ENCODE results near the gene PTPN14.

The PTPN14 gene

GRCh38 chr1:214377886-214378285, 173.5 kb downstream of the PTPN14 start:
- DNase-seq (ENCODE audit: low read depth in 2 of 3, low spot score in 2 of 3) = no peak

- no peak for DNase-seq (ENCODE audit: low read depth in 2 of 3, low spot score in 2 of 3)
Measured at GRCh38 chr1:214377485-214377884, 173.9 kb downstream of the PTPN14 start.

DNA sequence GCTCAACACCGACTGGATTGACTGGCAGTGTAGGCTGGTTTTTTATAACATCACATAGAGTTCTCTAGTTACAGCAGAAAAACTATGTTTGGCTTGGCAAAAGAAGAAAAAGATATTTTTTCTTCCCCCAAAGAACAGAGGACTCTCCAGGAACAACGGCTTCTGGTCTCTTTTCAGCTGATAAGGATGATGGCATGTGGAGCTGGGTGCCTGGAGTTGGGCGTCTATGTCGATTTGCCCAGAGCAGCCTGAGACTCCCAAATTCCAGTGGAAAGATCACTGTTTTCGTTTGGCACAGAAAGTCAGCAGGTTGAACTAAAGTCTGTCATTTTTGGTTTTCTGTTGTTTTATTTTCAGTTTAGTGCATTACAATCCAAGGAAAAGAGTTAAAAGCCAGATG, 179.3 kb downstream of the PTPN14 start:
- DNase-seq (ENCODE audit: low read depth in 2 of 3, low spot score in 2 of 3) = no peak

DNA sequence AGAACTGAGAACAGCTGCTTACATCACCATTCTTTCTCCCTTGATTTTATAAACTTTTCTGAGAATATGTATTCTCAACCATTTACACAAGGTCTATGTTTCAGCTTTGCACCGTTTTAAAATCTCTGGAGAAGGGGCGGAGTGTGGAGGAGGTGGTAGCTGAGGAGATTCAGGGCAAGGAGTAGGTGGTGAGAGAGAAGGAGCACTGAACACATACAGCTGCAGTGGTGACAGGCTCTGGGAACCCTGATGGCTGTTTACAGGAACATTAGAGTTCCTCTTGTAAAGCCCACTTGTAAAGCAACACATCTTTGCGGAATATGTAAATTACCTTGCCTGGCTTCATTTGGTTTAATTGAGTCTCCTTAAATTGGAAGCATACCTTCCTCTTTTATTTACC, 180.8 kb downstream of the PTPN14 start:
- no peak for DNase-seq (ENCODE audit: low read depth in 2 of 3, low spot score in 2 of 3)

DNA sequence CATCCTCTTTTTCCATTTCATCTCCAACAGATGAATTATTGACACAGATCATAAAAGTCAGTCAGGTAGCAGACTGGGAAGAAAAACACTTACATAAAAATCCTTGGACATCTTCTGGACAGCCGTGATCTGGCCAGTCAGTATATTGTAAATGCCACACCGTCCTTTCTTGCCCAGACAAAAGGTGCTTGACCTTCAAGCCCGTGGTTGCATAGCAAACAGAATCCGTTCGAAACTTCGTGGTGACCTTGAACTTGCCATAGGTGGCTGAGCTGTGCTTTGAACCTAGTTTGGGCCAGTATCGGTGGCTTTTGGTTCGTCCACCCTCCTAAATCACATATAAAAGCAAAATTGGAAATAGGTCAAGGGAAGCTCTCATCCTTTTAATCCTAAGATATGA, 182.0 kb downstream of the PTPN14 start:
- DNase-seq (ENCODE audit: low read depth in 2 of 3, low spot score in 2 of 3) = no peak

GRCh38 chr1:214367841-214368240, 183.6 kb downstream of the PTPN14 start:
- no peak for DNase-seq (ENCODE audit: low read depth in 2 of 3, low spot score in 2 of 3)

- no peak for DNase-seq (ENCODE audit: low read depth in 2 of 3, low spot score in 2 of 3)
Measured at GRCh38 chr1:214364786-214365295, 186.6 kb downstream of the PTPN14 start.

DNA sequence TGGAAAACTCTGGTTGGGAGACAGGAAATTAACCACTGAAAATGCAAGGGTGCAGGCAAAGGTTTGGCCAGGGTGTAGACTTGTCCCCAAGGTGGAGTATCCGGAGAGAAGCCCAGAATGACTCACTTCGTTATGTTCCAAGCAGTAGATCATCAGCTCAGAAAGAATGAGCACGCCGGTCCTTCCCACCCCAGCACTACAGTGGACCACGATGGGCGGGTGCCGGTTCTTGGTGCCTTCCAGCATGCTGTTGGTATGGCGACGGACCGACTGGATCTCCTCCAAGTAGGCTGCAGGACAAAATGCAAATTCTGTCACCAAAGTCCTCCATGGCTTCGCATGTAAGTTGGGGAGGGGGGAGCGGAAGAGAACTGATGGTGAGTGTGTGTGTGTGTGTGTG, 187.0 kb downstream of the PTPN14 start:
- no peak for DNase-seq (ENCODE audit: low read depth in 2 of 3, low spot score in 2 of 3)

- no peak for DNase-seq (ENCODE audit: low read depth in 2 of 3, low spot score in 2 of 3)
Measured at GRCh38 chr1:214363386-214363785, 188.0 kb downstream of the PTPN14 start.

- no peak for DNase-seq (ENCODE audit: low read depth in 2 of 3, low spot score in 2 of 3)
Measured at GRCh38 chr1:214362188-214362882, 189.1 kb downstream of the PTPN14 start.

- no peak for DNase-seq (ENCODE audit: low read depth in 2 of 3, low spot score in 2 of 3)
Measured at GRCh38 chr1:214361636-214362035, 189.8 kb downstream of the PTPN14 start.

GRCh38 chr1:214360525-214361164, 190.8 kb downstream of the PTPN14 start:
- no peak for DNase-seq (ENCODE audit: low read depth in 2 of 3, low spot score in 2 of 3)

GRCh38 chr1:214360116-214360515, 191.3 kb downstream of the PTPN14 start:
- no peak for DNase-seq (ENCODE audit: low read depth in 2 of 3, low spot score in 2 of 3)

DNA sequence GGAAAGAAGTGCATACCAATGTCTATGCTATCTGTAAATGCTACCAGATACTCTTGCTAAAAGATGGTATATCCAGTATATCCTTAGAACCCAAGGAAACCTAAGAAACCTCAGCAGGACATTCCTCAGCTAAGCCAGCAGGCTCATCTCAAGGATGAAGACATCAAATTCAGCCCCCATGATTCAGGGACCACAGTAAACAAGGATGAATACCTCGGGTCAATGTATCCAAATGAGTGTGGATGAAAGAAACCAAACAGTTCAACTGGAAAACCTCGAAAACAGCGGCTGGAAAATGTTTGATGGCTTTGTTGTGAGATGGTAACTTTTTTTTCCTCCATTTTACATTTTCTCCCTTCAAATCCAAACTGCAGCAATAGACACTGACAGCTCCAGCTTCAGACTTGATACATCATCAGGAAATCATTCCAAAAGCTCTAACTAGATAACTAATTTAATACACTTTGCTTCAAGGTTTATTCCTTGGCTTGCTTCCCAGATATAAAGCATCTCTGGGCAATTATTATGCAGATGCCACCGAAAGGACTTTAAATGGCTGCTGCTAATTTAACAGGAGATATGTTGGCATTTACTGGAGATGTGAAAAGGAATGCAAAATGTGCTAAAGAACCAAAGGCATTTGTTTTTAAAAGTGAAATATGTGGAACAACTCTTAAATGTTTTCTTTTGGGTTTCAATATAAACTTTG, 196.8 kb downstream of the PTPN14 start:
- DNase-seq (ENCODE audit: low read depth in 2 of 3, low spot score in 2 of 3) = no peak

- DNase-seq (ENCODE audit: low read depth in 2 of 3, low spot score in 2 of 3) = no peak
Measured at GRCh38 chr1:214352838-214353237, 198.6 kb downstream of the PTPN14 start.

DNA sequence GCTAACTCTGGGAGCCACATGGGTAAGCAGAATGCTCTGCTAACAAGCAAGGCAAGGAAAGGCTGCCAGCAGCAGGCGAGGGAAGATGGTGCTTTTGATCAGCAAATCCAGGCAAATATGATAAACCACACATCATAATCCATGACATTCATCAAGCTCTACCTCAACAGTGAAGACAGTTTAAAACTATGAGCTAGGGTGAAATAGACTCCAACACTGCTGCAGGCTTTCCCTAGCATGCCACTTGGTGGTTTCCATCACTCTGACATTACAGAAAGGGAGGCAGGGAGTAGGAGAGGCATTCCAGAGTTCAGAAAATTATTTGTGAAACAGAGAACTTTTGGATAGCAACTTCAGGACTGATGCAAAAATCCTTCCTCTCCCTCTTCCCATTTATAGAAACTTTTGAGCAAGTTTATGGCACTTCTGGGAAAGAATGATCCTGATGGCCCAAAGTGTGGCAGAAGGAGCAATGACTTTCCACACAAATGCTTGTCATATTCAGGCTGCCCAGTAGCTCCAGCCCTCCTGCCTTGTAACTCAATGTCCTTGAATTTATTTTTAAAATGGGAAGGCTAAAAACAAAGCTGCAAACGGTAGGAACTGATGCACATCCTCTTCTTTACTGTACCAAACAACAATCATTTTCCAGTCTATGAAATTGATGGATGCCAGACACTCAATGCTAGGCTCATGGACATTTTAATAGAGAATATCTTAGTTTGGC, 199.7 kb downstream of the PTPN14 start:
- no peak for DNase-seq (ENCODE audit: low read depth in 2 of 3, low spot score in 2 of 3)

GRCh38 chr1:214349781-214350180, 201.6 kb downstream of the PTPN14 start:
- no peak for DNase-seq (ENCODE audit: low read depth in 2 of 3, low spot score in 2 of 3)

- DNase-seq (ENCODE audit: low read depth in 2 of 3, low spot score in 2 of 3) = no peak
Measured at GRCh38 chr1:214349008-214349407, 202.4 kb downstream of the PTPN14 start.

DNA sequence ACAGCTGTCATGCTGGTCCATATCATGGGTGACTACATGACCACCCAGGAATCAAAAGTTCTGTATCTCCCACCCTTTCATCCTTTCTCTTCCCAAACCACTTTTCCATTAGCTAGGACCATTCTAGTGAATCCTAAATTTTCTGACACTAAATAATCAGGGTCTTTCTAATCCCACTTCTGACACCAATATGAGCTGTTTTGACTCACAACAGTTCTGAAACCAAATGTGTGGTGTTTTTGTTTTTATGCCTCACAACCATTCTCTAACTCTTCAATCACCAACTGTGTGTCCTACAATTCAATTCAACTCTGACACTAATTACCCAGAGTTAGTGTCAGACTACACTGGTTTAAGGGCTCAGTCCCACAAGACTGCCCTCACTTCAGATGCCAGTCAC, 206.5 kb downstream of the PTPN14 start:
- no peak for DNase-seq (ENCODE audit: low read depth in 2 of 3, low spot score in 2 of 3)

DNA sequence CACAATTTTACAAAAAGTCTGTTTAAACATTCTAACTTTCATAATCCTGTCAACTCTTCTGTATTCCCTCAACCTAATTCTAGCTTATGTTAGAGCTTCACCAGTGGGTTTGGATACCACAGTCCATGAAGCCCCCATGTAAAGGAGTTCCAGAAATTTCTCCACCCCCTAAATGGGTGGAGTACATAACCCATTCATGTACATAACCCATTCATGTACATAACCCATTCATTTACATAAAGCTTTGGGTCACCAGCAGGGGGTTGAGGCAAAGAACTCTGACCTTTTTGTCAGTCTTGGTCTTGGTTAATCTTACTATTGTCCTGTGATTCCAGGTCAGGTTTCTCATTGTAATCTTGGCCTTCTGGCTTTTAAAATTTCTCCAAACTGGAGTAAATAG, 208.9 kb downstream of the PTPN14 start:
- DNase-seq (ENCODE audit: low read depth in 2 of 3, low spot score in 2 of 3) = no peak

DNA sequence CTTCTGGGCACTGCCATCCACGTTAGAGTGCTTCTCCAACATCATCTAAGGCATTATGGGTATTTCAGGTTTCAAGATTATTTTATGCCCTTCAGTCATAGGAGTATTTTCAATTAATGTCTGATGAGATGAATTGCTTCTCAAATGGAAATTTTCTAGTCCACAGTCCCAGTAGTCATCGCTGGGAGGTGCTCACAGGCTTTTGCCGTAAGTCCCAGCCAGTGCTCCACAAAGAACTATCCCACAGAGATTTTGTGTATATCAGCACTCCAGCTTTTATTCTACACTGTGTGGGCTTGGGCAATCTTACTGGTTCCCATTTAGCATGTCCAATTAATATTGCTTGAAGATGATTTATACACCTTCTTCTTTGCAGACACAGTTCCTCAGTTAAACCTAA, 209.5 kb downstream of the PTPN14 start:
- DNase-seq (ENCODE audit: low read depth in 2 of 3, low spot score in 2 of 3) = no peak

DNA sequence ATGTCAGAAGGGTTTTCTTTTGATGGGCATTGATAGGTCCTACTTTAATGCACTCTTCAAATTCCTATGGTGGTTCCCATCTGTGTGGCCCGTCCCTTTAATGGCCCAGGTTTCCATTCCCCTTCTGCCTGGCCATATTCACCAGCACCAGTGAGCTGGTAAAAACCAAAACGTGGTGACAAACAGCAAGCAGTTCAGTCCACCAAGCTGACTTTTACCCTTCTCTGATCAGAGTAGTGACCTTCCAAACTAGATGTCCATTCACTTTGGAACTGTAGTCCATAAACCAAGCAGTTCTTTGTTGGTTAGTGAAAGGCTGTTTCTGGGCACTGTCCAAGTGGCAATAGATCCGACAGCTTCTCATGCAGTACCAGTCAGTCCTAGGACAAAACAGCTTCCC, 209.9 kb downstream of the PTPN14 start:
- no peak for DNase-seq (ENCODE audit: low read depth in 2 of 3, low spot score in 2 of 3)
